ENCODE measurements around the gene THYN1. TPM values are rescaled to one million over a fixed set of nuclear protein-coding genes. Genes with fewer than 3 reads are reported as not detected.

The THYN1 gene
- total and polyA plus RNA-seq, 3 experiments from 2014 or later: 58.9 to 133 (median 68.4) TPM

GRCh38 chr11:134224710-134225664 is 28.2 kb downstream of the THYN1 start:
- H3K9me3 Mint-ChIP-seq: no peaks in the 10 kb centered on the region
- peaks cover 67 to 76% (median 76%) of the 10 kb centered on the region in 3 donors for H3K4me1 Mint-ChIP-seq
- H3K36me3 Mint-ChIP-seq: peaks cover 0 to 26% (median 7%) of the 10 kb centered on the region in 3 donors

GRCh38 chr11:134223836-134224709 is 29.1 kb downstream of the THYN1 start, which contains the start of the genes NCAPD3 and VPS26B:
Gene NCAPD3, minus strand, starts transcription at chr11:134223967. Its CDS starts 41 bp downstream, at chr11:134223926.
Gene VPS26B, plus strand, starts transcription at chr11:134224671. Its CDS starts 452 bp downstream, at chr11:134225123.
- H3K4me1 ChIP-seq (ENCODE audit: insufficient read depth, low read length): peaks cover 40% of the 10 kb centered on the region
- H3K27me3 Mint-ChIP-seq: peaks cover 0 to 5% of the 10 kb centered on the region in 2 donors
- no peaks in the 10 kb centered on the region for H3K36me3 ChIP-seq (ENCODE audit: insufficient read depth, low read length)
- peak within 1 kb of the TSS; percentile 87 for H3K4me3 ChIP-seq (ENCODE audit: low read length)
- H3K36me3 Mint-ChIP-seq: peaks cover 0 to 27% (median 7%) of the 10 kb centered on the region in 3 donors
- CTCF ChIA-PET: interaction anchor here (0.8 to 3.7 kb wide), 10 partner anchors 13 to 52 kb away, joined by 3 to 24 read pairs (median 6); partner anchors contain the start of genes ACAD8, GLB1L3 and THYN1
- peak within 1 kb of the TSS; percentile 97 to 99 (median 98) for H3K27ac Mint-ChIP-seq
- H3K27ac ChIP-seq (ENCODE audit: low read depth, low read length): peak within 1 kb of the TSS; percentile 87
- H3K9me3 ChIP-seq (ENCODE audit: low read length): no peaks in the 10 kb centered on the region
- H3K9me3 Mint-ChIP-seq: no peaks in the 10 kb centered on the region
- peak; percentile 94 to 97 (median 95) for DNase-seq
- H3K27me3 ChIP-seq (ENCODE audit: insufficient read depth, low read length, poor library complexity, severe bottlenecking): no peaks in the 10 kb centered on the region
- H3K4me3 Mint-ChIP-seq: peak within 1 kb of the TSS; percentile 94 to 99 (median 97)
- POLR2A ChIA-PET: interaction anchor here (0.6 to 2.9 kb wide), 10 partner anchors 8 to 276 kb away, joined by 3 to 36 read pairs (median 4); partner anchors contain the start of genes ACAD8, GLB1L3 and THYN1
- peaks cover 57 to 70% (median 67%) of the 10 kb centered on the region in 3 donors for H3K4me1 Mint-ChIP-seq

More at GRCh38 chr11:134224710-134225664, 28.2 kb downstream of the THYN1 start:
- Mint-ChIP-seq H3K4me3 (peak overlapping the region; percentile 91 to 99 (median 97)), H3K27ac (peak overlapping the region; percentile 80 to 99 (median 94)), H3K27me3 (peaks cover 0 to 5% of the 10 kb centered on the region in 2 donors)
- CTCF ChIA-PET: interaction anchor here (0.8 to 3.7 kb wide), 10 partner anchors 14 to 51 kb away, joined by 3 to 24 read pairs (median 6); partner anchors contain the start of genes ACAD8, GLB1L3 and THYN1
- Histone ChIP-seq H3K4me1 (ENCODE audit: insufficient read depth, low read length) (peaks cover 50% of the 10 kb centered on the region), H3K27me3 (ENCODE audit: insufficient read depth, low read length, poor library complexity, severe bottlenecking) (no peaks in the 10 kb centered on the region), H3K36me3 (ENCODE audit: insufficient read depth, low read length) (no peaks in the 10 kb centered on the region), H3K27ac (ENCODE audit: low read depth, low read length) (peak overlapping the region; percentile 55), H3K9me3 (ENCODE audit: low read length) (no peaks in the 10 kb centered on the region), H3K4me3 (ENCODE audit: low read length) (peak overlapping the region; percentile 87)
- DNase-seq: peak; percentile 27 to 68 (median 33)
- POLR2A ChIA-PET: interaction anchor here (0.7 to 2.9 kb wide), 6 partner anchors 20 to 277 kb away, joined by 3 to 36 read pairs (median 8); partner anchors contain the start of genes ACAD8, GLB1L3 and THYN1

- Mint-ChIP-seq H3K4me1 (peaks cover 52 to 70% (median 62%) of the 10 kb centered on the region in 3 donors), H3K4me3 (peak overlapping the region; percentile 92 to 99 (median 97)), H3K27ac (peak overlapping the region; percentile 20 to 99 (median 91)), H3K27me3 (peaks cover 0 to 5% of the 10 kb centered on the region in 2 donors), H3K36me3 (peaks cover 0 to 37% (median 11%) of the 10 kb centered on the region in 3 donors), H3K9me3 (no peaks in the 10 kb centered on the region)
- Histone ChIP-seq H3K4me3 (ENCODE audit: low read length) (peak overlapping the region; percentile 87), H3K4me1 (ENCODE audit: insufficient read depth, low read length) (peaks cover 32% of the 10 kb centered on the region), H3K27me3 (ENCODE audit: insufficient read depth, low read length, poor library complexity, severe bottlenecking) (no peaks in the 10 kb centered on the region), H3K9me3 (ENCODE audit: low read length) (no peaks in the 10 kb centered on the region), H3K27ac (ENCODE audit: low read depth, low read length) (peak overlapping the region; percentile 87), H3K36me3 (ENCODE audit: insufficient read depth, low read length) (no peaks in the 10 kb centered on the region)
- CTCF ChIA-PET: interaction anchor here (1.9 to 3.7 kb wide), 2 partner anchors 40 to 53 kb away, joined by 6 to 17 read pairs; partner anchors contain the start of gene GLB1L3
- DNase-seq: no peak
- POLR2A ChIA-PET: interaction anchor here (0.6 to 2.9 kb wide), 6 partner anchors 7 to 186 kb away, joined by 3 to 36 read pairs (median 3); partner anchors contain the start of genes ACAD8, GLB1L3 and THYN1
Measured at GRCh38 chr11:134223121-134223520, 30.0 kb downstream of the THYN1 start.

- Histone ChIP-seq H3K36me3 (ENCODE audit: insufficient read depth, low read length) (no peaks in the 10 kb centered on the region), H3K9me3 (ENCODE audit: low read length) (no peaks in the 10 kb centered on the region), H3K4me1 (ENCODE audit: insufficient read depth, low read length) (no peaks in the 10 kb centered on the region), H3K4me3 (ENCODE audit: low read length) (no peak overlapping the region), H3K27me3 (ENCODE audit: insufficient read depth, low read length, poor library complexity, severe bottlenecking) (no peaks in the 10 kb centered on the region), H3K27ac (ENCODE audit: low read depth, low read length) (no peak overlapping the region)
- Mint-ChIP-seq H3K9me3 (no peaks in the 10 kb centered on the region), H3K27ac (peak overlapping the region in 1 of 8 donors; percentile 58), H3K36me3 (peaks cover 0 to 57% (median 22%) of the 10 kb centered on the region in 3 donors), H3K27me3 (no peaks in the 10 kb centered on the region), H3K4me3 (no peak overlapping the region), H3K4me1 (peaks cover 16 to 60% (median 19%) of the 10 kb centered on the region in 3 donors)
- no peak for DNase-seq
- ChIA-PET CTCF (no interaction called here), POLR2A (no interaction called here)
Measured at GRCh38 chr11:134216816-134217215, 36.3 kb downstream of the THYN1 start.

GRCh38 chr11:134215836-134216235 is 37.3 kb downstream of the THYN1 start:
- Histone ChIP-seq H3K27ac (ENCODE audit: low read depth, low read length) (no peak overlapping the region), H3K4me1 (ENCODE audit: insufficient read depth, low read length) (no peaks in the 10 kb centered on the region), H3K27me3 (ENCODE audit: insufficient read depth, low read length, poor library complexity, severe bottlenecking) (no peaks in the 10 kb centered on the region), H3K4me3 (ENCODE audit: low read length) (no peak overlapping the region), H3K36me3 (ENCODE audit: insufficient read depth, low read length) (no peaks in the 10 kb centered on the region), H3K9me3 (ENCODE audit: low read length) (no peaks in the 10 kb centered on the region)
- Mint-ChIP-seq H3K9me3 (no peaks in the 10 kb centered on the region), H3K4me1 (peaks cover 10 to 56% (median 22%) of the 10 kb centered on the region in 3 donors), H3K36me3 (peaks cover 0 to 62% (median 24%) of the 10 kb centered on the region in 3 donors), H3K27me3 (no peaks in the 10 kb centered on the region), H3K27ac (peak overlapping the region in 1 of 8 donors; percentile 41), H3K4me3 (no peak overlapping the region)
- CTCF ChIA-PET: no interaction called here
- POLR2A ChIA-PET: interaction anchor here (0.5 kb wide), 1 partner anchor 8 kb away, joined by 3 read pairs; the partner anchor contains the start of gene NCAPD3
- no peak for DNase-seq

GRCh38 chr11:134207538-134208239 is 45.5 kb downstream of the THYN1 start:
- Histone ChIP-seq H3K27me3 (ENCODE audit: insufficient read depth, low read length, poor library complexity, severe bottlenecking) (no peaks in the 10 kb centered on the region), H3K27ac (ENCODE audit: low read depth, low read length) (no peak overlapping the region), H3K4me3 (ENCODE audit: low read length) (no peak overlapping the region), H3K36me3 (ENCODE audit: insufficient read depth, low read length) (peaks cover 19% of the 10 kb centered on the region), H3K4me1 (ENCODE audit: insufficient read depth, low read length) (no peaks in the 10 kb centered on the region), H3K9me3 (ENCODE audit: low read length) (no peaks in the 10 kb centered on the region)
- H3K9me3 Mint-ChIP-seq: no peaks in the 10 kb centered on the region
- no peak overlapping the region for H3K4me3 Mint-ChIP-seq
- H3K4me1 Mint-ChIP-seq: peaks cover 0 to 7% (median 5%) of the 10 kb centered on the region in 3 donors
- ChIA-PET CTCF (interaction anchor here (0.6 to 2.4 kb wide), 20 partner anchors 11 to 290 kb away, joined by 3 to 19 read pairs (median 3); partner anchors contain the start of genes GLB1L3 and VPS26B), POLR2A (interaction anchor here (1.0 kb wide), 1 partner anchor 16 kb away, joined by 3 read pairs; the partner anchor contains the start of gene NCAPD3)
- H3K36me3 Mint-ChIP-seq: peaks cover 17 to 83% (median 30%) of the 10 kb centered on the region in 3 donors
- H3K27ac Mint-ChIP-seq: peak overlapping the region in 2 of 8 donors; percentile 36 to 43
- DNase-seq: peak; percentile 46 to 76 (median 51)
- no peaks in the 10 kb centered on the region for H3K27me3 Mint-ChIP-seq

Measured in CD8-positive, alpha-beta memory T cell (primary cell).